Natural killer cell (primary cell): ENCODE results near the gene BFSP2. TPM values are rescaled to one million over a fixed set of nuclear protein-coding genes. Genes with fewer than 3 reads are reported as not detected.

Experiments
- ATAC-seq, 3 donors: fragments of 150-1000 bp in 2 of 3; fragments of 200-7000 bp in 1 of 3; cut with Tn5 transposase; 1 replicate in 1 of 3; 2 replicates in 2 of 3; pipeline ENCODE4 v1.10.0; 2021; ENCODE audit warnings: mild to moderate bottlenecking in 2 of 3, moderate library complexity in 2 of 3
- DNase-seq, 2 donors: peaks; one replicate each; pipeline versions ENCODE4 v3.0.0 to v3.0.0-alpha.2; 2013 to 2021; ENCODE audit warnings: mixed read lengths in 1 of 2
- H3K27ac ChIP-seq: one replicate; pipeline ENCODE4 v1.5.1; 2013; ENCODE audit warnings: mild to moderate bottlenecking, low read length
- H3K27me3 ChIP-seq: one replicate; pipeline ENCODE4 v1.6.1; 2013; ENCODE audit warnings: low read length; ENCODE audit not compliant: control insufficient read depth, insufficient read depth
- H3K36me3 ChIP-seq: one replicate; pipeline ENCODE4 v1.6.1; 2013; ENCODE audit warnings: low read length; ENCODE audit not compliant: control insufficient read depth, insufficient read depth
- H3K4me1 ChIP-seq: one replicate; pipeline ENCODE4 v1.6.1; 2013; ENCODE audit warnings: low read length; ENCODE audit not compliant: control insufficient read depth, insufficient read depth
- H3K4me3 ChIP-seq: one replicate; pipeline ENCODE4 v1.5.1; 2013; ENCODE audit warnings: low read length
- H3K9me3 ChIP-seq: one replicate; pipeline ENCODE4 v1.6.1; 2013; ENCODE audit warnings: low read length; ENCODE audit not compliant: control insufficient read depth, insufficient read depth
- H3K27ac Mint-ChIP-seq, 2 donors: one replicate each; pipeline ENCODE4 v1.8.0; 2022; ENCODE audit warnings: mild to moderate bottlenecking in 2 of 2, mixed read lengths in 2 of 2, moderate library complexity in 1 of 2
- H3K27me3 Mint-ChIP-seq, 2 donors: one replicate each; pipeline ENCODE4 v1.8.0; 2022; ENCODE audit warnings: low read depth in 2 of 2, mixed read lengths in 2 of 2
- H3K36me3 Mint-ChIP-seq: one replicate; pipeline ENCODE4 v1.8.0; 2022; ENCODE audit warnings: mixed read lengths
- H3K4me1 Mint-ChIP-seq, 2 donors: one replicate each; pipeline ENCODE4 v1.8.0; 2022; ENCODE audit warnings: mixed read lengths in 2 of 2
- H3K4me3 Mint-ChIP-seq: one replicate; pipeline ENCODE4 v1.8.0; 2022; ENCODE audit warnings: mild to moderate bottlenecking, moderate library complexity, mixed read lengths
- H3K9me3 Mint-ChIP-seq, 2 donors: one replicate each; pipeline ENCODE4 v1.8.0; 2022; ENCODE audit warnings: mixed read lengths in 2 of 2
- CTCF ChIP-seq: fragments of 200-600 bp; IDR thresholded peaks from one replicate; pipeline ENCODE4 v1.8.0; 2022; ENCODE audit warnings: antibody characterized with exemption
- WGBS: methylation state at CpG from one replicate; pipeline ENCODE4 v1.1.7; 2013; ENCODE audit warnings: missing lambda C conversion rate; ENCODE audit not compliant: insufficient coverage; 5-methylcytosine and 5-hydroxymethylcytosine counted together
- intact Hi-C: fragments of 100-400 bp; cut with micrococcal nuclease; formaldehyde crosslinking; loops from one replicate; pipeline ENCODE4 v1.14.2; 2022
- total RNA-seq, 4 donors: library from RNA; stranded (reverse); fragments of 120-200 nt in 1 of 4; gene quantifications; one replicate each; pipeline versions ENCODE4 v1.2.3 to v1.2.4, GENCODE V29; 2013 to 2022

Gene BFSP2
- total RNA-seq, 3 donors from 2014 or later (not counting 1 experiment from before 2014, with no cell fraction given) = not detected

DNA sequence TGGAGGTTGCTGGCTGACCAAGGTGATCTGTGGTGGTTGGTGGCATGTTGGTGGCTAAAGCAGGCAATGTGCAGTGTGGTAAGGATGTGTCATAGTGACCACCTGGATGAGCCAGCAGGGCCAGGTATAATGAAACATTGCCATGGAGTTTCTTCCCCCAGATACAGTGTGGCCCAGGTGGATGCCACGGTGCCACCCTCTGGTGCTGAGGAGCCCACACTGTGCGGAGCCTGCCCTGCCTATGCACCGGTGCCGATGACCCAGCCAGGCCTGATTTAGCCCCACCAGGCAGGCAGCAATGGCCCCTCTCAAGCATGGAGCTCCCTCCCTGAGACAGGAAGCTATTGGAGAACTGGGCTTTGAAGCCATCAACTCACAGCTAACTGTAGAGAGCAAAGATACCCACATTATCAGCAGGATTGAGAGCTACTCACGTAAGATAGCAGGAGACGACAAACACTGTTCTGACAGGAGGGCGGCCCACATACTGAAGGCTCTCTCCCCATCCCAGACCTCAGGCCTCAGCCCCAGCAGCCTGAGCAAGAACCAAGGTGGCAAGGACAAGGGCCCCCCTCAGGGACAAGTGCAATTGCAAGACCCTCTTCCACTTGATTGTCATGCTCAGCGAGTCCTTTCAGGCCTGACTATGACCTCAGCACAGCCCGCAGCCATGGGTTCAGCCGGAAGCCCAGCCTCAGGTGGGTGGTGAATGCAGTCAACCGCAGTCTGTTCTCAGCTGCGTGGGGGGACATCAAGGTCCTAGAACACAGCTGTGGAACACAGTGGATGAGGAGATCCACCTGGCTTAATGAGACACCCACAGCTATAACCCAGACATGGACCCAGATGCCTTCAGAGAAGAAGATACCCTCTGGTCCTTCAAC is 90.9 kb downstream of the BFSP2 start:
- Histone ChIP-seq H3K27me3 (no peaks in the 10 kb centered on the region), H3K4me1 (peaks cover 19% of the 10 kb centered on the region), H3K27ac (no peak overlapping the region), H3K36me3 (no peaks in the 10 kb centered on the region), H3K9me3 (no peaks in the 10 kb centered on the region), H3K4me3 (no peak overlapping the region)
- H3K9me3 Mint-ChIP-seq = no peaks in the 10 kb centered on the region
- no peak overlapping the region for H3K4me3 Mint-ChIP-seq
- H3K27ac Mint-ChIP-seq = no peak overlapping the region
- ATAC-seq = peak in 1 of 3 donors; percentile 22
- H3K27me3 Mint-ChIP-seq = peaks cover 0 to 3% of the 10 kb centered on the region in 2 donors
- intact Hi-C loops = no loop called here
- no peaks in the 10 kb centered on the region for H3K36me3 Mint-ChIP-seq
- peaks cover 0 to 7% of the 10 kb centered on the region in 2 donors for H3K4me1 Mint-ChIP-seq
- WGBS = 76% methylated on average over 12 of the region's 12 CpGs
- DNase-seq = peak in 1 of 2 donors; percentile 70
- TF ChIP-seq CTCF = no peak

DNA sequence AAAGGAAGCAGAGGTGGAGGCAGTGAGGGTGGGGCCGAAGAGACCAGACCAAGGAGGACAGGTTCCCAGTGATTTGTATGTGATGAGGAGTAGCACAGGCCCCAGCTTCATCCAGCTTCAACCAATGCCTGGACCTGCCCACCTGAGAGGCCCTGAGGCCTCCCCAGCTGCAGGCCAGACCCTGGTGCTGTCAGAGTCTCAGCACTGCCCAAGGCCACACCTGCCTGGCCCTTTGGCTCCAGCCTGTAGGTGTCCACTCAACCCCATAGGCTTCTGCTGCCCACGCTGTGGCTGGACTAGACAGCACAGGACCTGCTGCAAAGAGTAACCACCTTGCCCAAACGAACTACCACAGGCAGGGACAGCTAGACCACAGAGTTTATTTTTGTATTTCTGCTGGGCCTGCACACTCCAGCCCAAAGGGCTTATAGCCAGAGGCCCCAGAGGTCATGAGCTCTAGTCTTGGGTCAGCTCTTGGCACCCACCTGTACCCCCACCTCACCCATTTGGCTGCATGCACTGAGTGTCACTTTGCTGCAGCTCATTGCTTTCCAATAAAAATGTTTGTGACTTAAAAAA is 91.7 kb downstream of the BFSP2 start:
- DNase-seq = no peak

GRCh38 chr3:133492159-133492741 is 92.4 kb downstream of the BFSP2 start:
- Histone ChIP-seq H3K36me3 (no peaks in the 10 kb centered on the region), H3K9me3 (no peaks in the 10 kb centered on the region), H3K4me3 (no peak overlapping the region), H3K27ac (no peak overlapping the region), H3K4me1 (peaks cover 19% of the 10 kb centered on the region), H3K27me3 (no peaks in the 10 kb centered on the region)
- 69% methylated on average over 6 of the region's 6 CpGs for WGBS
- Mint-ChIP-seq H3K4me1 (peaks cover 0 to 7% of the 10 kb centered on the region in 2 donors), H3K27ac (peak overlapping the region in 1 of 2 donors; percentile 35), H3K36me3 (no peaks in the 10 kb centered on the region), H3K9me3 (no peaks in the 10 kb centered on the region), H3K27me3 (no peaks in the 10 kb centered on the region), H3K4me3 (no peak overlapping the region)
- intact Hi-C loops = no loop called here
- peak in 1 of 2 donors; percentile 25 for DNase-seq
- no peak for TF ChIP-seq CTCF
- no peak for ATAC-seq

More for the DNA sequence above, 91.7 kb downstream of the BFSP2 start:
- WGBS = 57% methylated on average over 3 of the region's 3 CpGs
- TF ChIP-seq CTCF = no peak
- Mint-ChIP-seq H3K4me1 (peaks cover 0 to 7% of the 10 kb centered on the region in 2 donors), H3K9me3 (no peaks in the 10 kb centered on the region), H3K27ac (no peak overlapping the region), H3K27me3 (peaks cover 0 to 3% of the 10 kb centered on the region in 2 donors), H3K36me3 (no peaks in the 10 kb centered on the region), H3K4me3 (no peak overlapping the region)
- no peak overlapping the region for H3K27ac ChIP-seq
- intact Hi-C loops = no loop called here
- no peak overlapping the region for H3K4me3 ChIP-seq
- H3K9me3 ChIP-seq = no peaks in the 10 kb centered on the region
- H3K4me1 ChIP-seq = peaks cover 19% of the 10 kb centered on the region
- H3K36me3 ChIP-seq = no peaks in the 10 kb centered on the region
- no peak for ATAC-seq
- H3K27me3 ChIP-seq = no peaks in the 10 kb centered on the region
